HepG2 (cell line): Measurements from ENCODE around the gene MAMSTR. TPM values are rescaled to one million over a fixed set of nuclear protein-coding genes. Genes with fewer than 3 reads are reported as not detected.

ENCODE experiments used
- ATAC-seq: fragments of 200-7000 bp; cut with Tn5 transposase; 3 replicates; pipeline ENCODE4 v1.9.1; 2020; ENCODE audit warnings: mild to moderate bottlenecking, moderate library complexity
- BruUV-seq: library from RNA; stranded (reverse); fragments of 400-500 nt; replicated peaks from 2 replicates; lab custom pipeline; 2021; lab: Mats Ljungman, UMichigan
- CTCF ChIA-PET: fragments of 300-600 bp; formaldehyde crosslinking; extraction: SDS; loops from one replicate; lab custom pipeline; 2021; ENCODE audit warnings: low total read pairs, inconsistent platforms, low intra/inter-chr PET ratio; lab: Yijun Ruan, JAX
- POLR2A ChIA-PET: fragments of 350-600 bp; sonication (Branson Sonifier 250); formaldehyde crosslinking; loops from one replicate; lab custom pipeline; 2020; ENCODE audit warnings: antibody characterized with exemption, inconsistent platforms; lab: Yijun Ruan, JAX
- DNase-seq: peaks from one replicate; pipeline ENCODE4 v3.0.0-alpha.2; 2015; ENCODE audit warnings: low spot score
- FAIRE-seq: peaks from 3 replicates; lab custom pipeline; 2011; peaks lifted over from hg19 to GRCh38; lab: Jason Lieb, UNC
- H2AFZ ChIP-seq: one replicate; pipeline ENCODE4 v1.6.1; 2011; ENCODE audit warnings: low read length, inconsistent platforms
- H3K27ac ChIP-seq: fragments of 300-600 bp; 3 replicates; pipeline ENCODE4 v1.8.0; 2011; ENCODE audit warnings: mixed run types, mild to moderate bottlenecking, mixed read lengths, low read length, inconsistent platforms; ENCODE audit not compliant: insufficient read depth; ENCODE audit errors: extremely low read length
- H3K27me3 ChIP-seq, 2 experiments: fragments of 200-600 bp in 1 of 2; 2 replicates in 1 of 2; 3 replicates in 1 of 2; pipeline versions ENCODE4 v1.6.0 to v1.8.0; 2011; ENCODE audit warnings: low read length in 2 of 2, mild to moderate bottlenecking in 2 of 2, moderate library complexity in 2 of 2, inconsistent platforms in 1 of 2; ENCODE audit not compliant: insufficient read depth in 2 of 2, control insufficient read depth in 1 of 2
- H3K36me3 ChIP-seq, 2 experiments: fragments of 200-600 bp in 1 of 2; replicated peaks in 1 of 2; 2 replicates in 1 of 2; 3 replicates in 1 of 2; pipeline versions ENCODE4 v1.5.1 to v1.8.0; 2011; ENCODE audit warnings: low read length in 2 of 2, inconsistent platforms in 1 of 2; ENCODE audit not compliant: insufficient read depth in 2 of 2, control insufficient read depth in 1 of 2
- H3K4me1 ChIP-seq: 2 replicates; pipeline ENCODE4 v1.5.1; 2012; ENCODE audit warnings: low read length, inconsistent platforms; ENCODE audit not compliant: insufficient read depth
- H3K4me2 ChIP-seq: 2 replicates; pipeline ENCODE4 v1.6.0; 2011; ENCODE audit warnings: low read depth, low read length, inconsistent platforms
- H3K4me3 ChIP-seq, 3 experiments: fragments of 200-600 bp in 1 of 3; sonication (generic), shearing (Covaris generic) in 1 of 3; replicated peaks in 1 of 3; 2 replicates each; pipeline ENCODE4 v1.5.1; 2011 to 2016; ENCODE audit warnings: low read length in 3 of 3, inconsistent platforms in 2 of 3, low read depth in 2 of 3, mild to moderate bottlenecking in 2 of 3, control low read depth in 1 of 3, mixed read lengths in 1 of 3; ENCODE audit not compliant: insufficient read depth in 1 of 3
- H3K79me2 ChIP-seq: one replicate; pipeline ENCODE4 v1.6.1; 2011; ENCODE audit warnings: low read length, inconsistent platforms; ENCODE audit not compliant: insufficient read depth
- H3K9ac ChIP-seq: 2 replicates; pipeline ENCODE4 v1.6.0; 2011; ENCODE audit warnings: mild to moderate bottlenecking, low read depth, low read length, inconsistent platforms; ENCODE audit not compliant: insufficient read depth
- H3K9me3 ChIP-seq: 2 replicates; pipeline ENCODE4 v1.5.1; 2012; ENCODE audit warnings: mild to moderate bottlenecking, low read length
- H4K20me1 ChIP-seq: 2 replicates; pipeline ENCODE4 v1.6.0; 2011; ENCODE audit warnings: inconsistent platforms, mild to moderate bottlenecking, low read length, moderate library complexity; ENCODE audit not compliant: insufficient read depth
- AGO2 ChIP-seq: fragments of 200-400 bp; formaldehyde crosslinking; optimal IDR thresholded peaks from 2 replicates; pipeline ENCODE3; 2017; ENCODE audit warnings: mild to moderate bottlenecking, low read depth, low read length, moderate library complexity
- ARHGAP35 ChIP-seq: sonication (generic); formaldehyde crosslinking; IDR thresholded peaks from 2 replicates; pipeline ENCODE4 v1.9.0; 2022; ENCODE audit warnings: mild to moderate bottlenecking, inconsistent platforms, moderate library complexity, missing genetic modification reagents, borderline replicate concordance
- ARID4A ChIP-seq: sonication (generic); formaldehyde crosslinking; IDR thresholded peaks from 2 replicates; pipeline ENCODE4 v1.5.0; 2020; ENCODE audit warnings: mild to moderate bottlenecking, missing genetic modification reagents, borderline replicate concordance
- BRD4 ChIP-seq: sonication (generic); formaldehyde crosslinking; IDR thresholded peaks from 2 replicates; pipeline ENCODE4 v1.4.0; 2020; ENCODE audit warnings: missing genetic modification reagents
- KAT2B ChIP-seq: fragments of 150-350 bp; IDR thresholded peaks from 2 replicates; pipeline ENCODE4 v1.6.1; 2014; ENCODE audit warnings: low read depth, low read length, borderline replicate concordance
- KLF12 ChIP-seq: sonication (generic); formaldehyde crosslinking; IDR thresholded peaks from 2 replicates; pipeline ENCODE4 v1.4.0; 2020; ENCODE audit warnings: missing genetic modification reagents, borderline replicate concordance
- LCORL ChIP-seq, 2 experiments: fragments of 450-650 bp in 1 of 2; sonication (generic) in 1 of 2; formaldehyde crosslinking in 1 of 2; IDR thresholded peaks; 2 replicates each; pipeline versions ENCODE4 v1.5.0 to v1.6.1; 2017 to 2020; ENCODE audit warnings: antibody characterized with exemption in 1 of 2, missing genetic modification reagents in 1 of 2
- TBX2 ChIP-seq: sonication (generic); formaldehyde crosslinking; IDR thresholded peaks from 2 replicates; pipeline ENCODE4 v1.5.0; 2020; ENCODE audit warnings: missing genetic modification reagents, mild to moderate bottlenecking, borderline replicate concordance
- UBTF ChIP-seq: sonication (generic); formaldehyde crosslinking; IDR thresholded peaks from 2 replicates; pipeline ENCODE4 v1.4.0; 2020; ENCODE audit warnings: mild to moderate bottlenecking, missing genetic modification reagents
- ZKSCAN5 ChIP-seq: sonication (generic); formaldehyde crosslinking; IDR thresholded peaks from 2 replicates; pipeline ENCODE4 v1.5.1; 2020; ENCODE audit warnings: mild to moderate bottlenecking, missing genetic modification reagents
- ZNF205 ChIP-seq: IDR thresholded peaks from 2 replicates; pipeline ENCODE4 v1.6.1; 2018; ENCODE audit warnings: missing biosample characterization, missing genetic modification reagents
- ZNF263 ChIP-seq: sonication (generic); formaldehyde crosslinking; IDR thresholded peaks from 2 replicates; pipeline ENCODE4 v1.4.0; 2020; ENCODE audit warnings: missing genetic modification reagents
- ZNF574 ChIP-seq: sonication (generic); formaldehyde crosslinking; IDR thresholded peaks from 2 replicates; pipeline ENCODE4 v1.4.0; 2020; ENCODE audit warnings: missing genetic modification reagents
- WGBS: methylation state at CpG from one replicate; pipeline ENCODE4 v1.1.6; 2017; ENCODE audit warnings: low lambda C conversion rate; 5-methylcytosine and 5-hydroxymethylcytosine counted together
- in situ Hi-C: cut with HindIII; loops from 2 replicates; pipeline ENCODE4 v1.10.0; 2017; ENCODE audit warnings: low pct_unique_long_range_greater_than_20kb; ENCODE audit not compliant: extremely low pct_ligation_motif_present
- intact Hi-C: fragments of 100-400 bp; cut with micrococcal nuclease; formaldehyde crosslinking; loops from one replicate; pipeline ENCODE4 v1.10.0; 2022; ENCODE audit not compliant: unreplicated experiment
- polyA plus RNA-seq, 8 experiments: library from polyadenylated mRNA; depleted of rRNA in 3 of 8; stranded (reverse) in 7 of 8; unstranded in 1 of 8; fragments of >200 nt; fragmentation: Illumina TruSeq in 4 of 8; extraction: Trizol in 4 of 8; gene quantifications; 2 replicates each; pipeline versions ENCODE4 v1.2.1 to v1.2.3, GENCODE V29; 2011 to 2016; ENCODE audit warnings: low read depth in 4 of 8, missing spikeins in 1 of 8, mixed read lengths in 1 of 8; ENCODE audit not compliant: insufficient read depth in 1 of 8
- total RNA-seq, 5 experiments: library from RNA; depleted of rRNA; stranded (reverse); fragments of >200 nt; fragmentation: Illumina TruSeq; extraction: Trizol; gene quantifications; 2 replicates each; pipeline ENCODE4 v1.2.3, GENCODE V29; 2016; ENCODE audit warnings: low read depth in 1 of 5

Gene MAMSTR
- total and polyA plus RNA-seq, 2 of the 13 experiments (the other 11 are each of a cell fraction or from before 2014, with no cell fraction given) = 2.2 to 2.4 TPM

- POLR2A ChIA-PET = interaction anchor here (1.4 kb wide), 1 partner anchor 14 kb away, joined by 4 read pairs; the partner anchor contains the start of gene FUT2
- Histone ChIP-seq H3K4me3 (no peak overlapping the region), H4K20me1 (no peaks in the 10 kb centered on the region), H3K36me3 (no peaks in the 10 kb centered on the region), H3K27ac (no peak overlapping the region), H3K9ac (no peak overlapping the region), H3K4me2 (peak overlapping the region; percentile 6), H2AFZ (no peak overlapping the region), H3K4me1 (peaks cover 50% of the 10 kb centered on the region), H3K27me3 (0 out of 5 replicates have a peak, but pooled peaks cover 0 to 3% of the 10 kb centered on the region in 2 experiments), H3K9me3 (no peaks in the 10 kb centered on the region), H3K79me2 (no peaks in the 10 kb centered on the region)
- intact Hi-C loops = loop anchor here (2.0 kb wide), 1 partner anchor 34 kb away; the partner anchor contains the start of gene CA11
- in situ Hi-C loops = no loop called here
- CTCF ChIA-PET = no interaction called here
- BruUV-seq = no TSS peak
- WGBS = 30% methylated on average over 2 of the region's 7 CpGs
- ATAC-seq (peak; percentile 44), DNase-seq (no peak), FAIRE-seq (peak; percentile 32)
- TF ChIP-seq LCORL (IDR thresholded peaks at IDR 0.05) (no peak), LCORL (CRISPR knock-in tag; IDR thresholded peaks at IDR 0.05) (0 out of 2 replicates have a peak, but pooled peaks have one; percentile 28), KLF12 (CRISPR knock-in tag) (no peak), ARHGAP35 (CRISPR knock-in tag) (0 out of 2 replicates have a peak, but pooled peaks have one; percentile 38), ARID4A (CRISPR knock-in tag) (0 out of 2 replicates have a peak, but pooled peaks have one; percentile 20), UBTF (0 out of 2 replicates have a peak, but pooled peaks have one; percentile 6), AGO2 (no peak), ZNF263 (CRISPR knock-in tag) (0 out of 2 replicates have a peak, but pooled peaks have one; percentile 21), ZNF205 (CRISPR knock-in tag) (no peak), TBX2 (0 out of 2 replicates have a peak, but pooled peaks have one; percentile 25), BRD4 (0 out of 2 replicates have a peak, but pooled peaks have one; percentile 35), KAT2B (no peak), ZKSCAN5 (CRISPR knock-in tag) (no peak), ZNF574 (CRISPR knock-in tag) (no peak)
These were observed 38.4 kb downstream of the MAMSTR start for GRCh38 chr19:48681127-48681470.
